HCT116 (cell line): ENCODE results near the gene FGB. TPM values are rescaled to one million over a fixed set of nuclear protein-coding genes. Genes with fewer than 3 reads are reported as not detected.

Experiments used
- ATAC-seq: fragments of 200-7000 bp; cut with Tn5 transposase; 2 replicates; pipeline ENCODE4 v1.9.1; 2020; ENCODE audit warnings: mild to moderate bottlenecking, moderate library complexity
- BruUV-seq: library from RNA; stranded (reverse); fragments of 400-500 nt; replicated peaks from 2 replicates; lab custom pipeline; 2021; lab: Mats Ljungman, UMichigan
- CTCF ChIA-PET: fragments of 300-600 bp; sonication (Branson Sonifier 250); formaldehyde crosslinking; loops from one replicate; lab custom pipeline; 2021; ENCODE audit warnings: antibody characterized with exemption; lab: Charles Lee
- POLR2A ChIA-PET: fragments of 300-600, 350-600 bp; sonication (Branson Sonifier 250); formaldehyde crosslinking; loops from one replicate; lab custom pipeline; 2021; ENCODE audit warnings: antibody characterized with exemption; lab: Charles Lee
- RAD21 ChIA-PET, 2 experiments: fragments of 300-600 bp; sonication (Branson Sonifier 250); formaldehyde crosslinking; loops; one replicate each; lab custom pipeline; 2023; ENCODE audit warnings: low total read pairs in 2 of 2; ENCODE audit not compliant: uncharacterized antibody in 2 of 2, unreplicated experiment in 2 of 2, low non-redundant PET in 1 of 2; lab: Charles Lee
- DNase-seq: peaks from one replicate; pipeline ENCODE4 v3.0.0-alpha.2; 2010; ENCODE audit warnings: low read depth, low spot score
- H2AFZ ChIP-seq: fragments of 200-600 bp; shearing (Covaris generic), sonication (generic); 2 replicates; pipeline ENCODE4 v1.6.1; 2017; ENCODE audit warnings: low read depth, mixed run types, mixed read lengths, antibody characterized with exemption, low read length; ENCODE audit not compliant: poor library complexity, severe bottlenecking
- H3K27ac ChIP-seq: 2 replicates; pipeline ENCODE4 v1.5.1; 2012; ENCODE audit warnings: low read depth, low read length
- H3K27me3 ChIP-seq: fragments of 200-600 bp; sonication (generic); 2 replicates; pipeline ENCODE4 v1.6.1; 2016; ENCODE audit warnings: mixed run types, low read length, mixed read lengths; ENCODE audit not compliant: insufficient read depth
- H3K36me3 ChIP-seq, 2 experiments: fragments of 200-500 bp in 1 of 2; fragments of 200-600 bp in 1 of 2; sonication (Bioruptor generic) in 1 of 2; sonication (generic) in 1 of 2; 2 replicates each; pipeline versions ENCODE4 v1.5.1 to v1.6.1; 2014 to 2016; ENCODE audit warnings: low read length in 2 of 2, inconsistent platforms in 1 of 2, mixed read lengths in 1 of 2, mixed run types in 1 of 2; ENCODE audit not compliant: insufficient read depth in 2 of 2, control insufficient read depth in 1 of 2
- H3K4me1 ChIP-seq, 2 experiments: fragments of 200-600 bp in 1 of 2; sonication (generic) in 1 of 2; 2 replicates each; pipeline versions ENCODE4 v1.5.1 to v1.6.1; 2012 to 2017; ENCODE audit warnings: low read length in 2 of 2, inconsistent platforms in 1 of 2, mild to moderate bottlenecking in 1 of 2, mixed read lengths in 1 of 2, mixed run types in 1 of 2, moderate library complexity in 1 of 2; ENCODE audit not compliant: insufficient read depth in 2 of 2, control insufficient read depth in 1 of 2
- H3K4me2 ChIP-seq: fragments of 200-600 bp; sonication (generic); 2 replicates; pipeline ENCODE4 v1.6.1; 2017; ENCODE audit warnings: mixed run types, low read length, mixed read lengths
- H3K4me3 ChIP-seq, 2 experiments: fragments of 200-600 bp in 1 of 2; sonication (generic) in 1 of 2; replicated peaks in 1 of 2; 2 replicates each; pipeline ENCODE4 v1.5.1; 2011 to 2016; ENCODE audit warnings: low read length in 2 of 2, control low read depth in 1 of 2, low read depth in 1 of 2, mild to moderate bottlenecking in 1 of 2, mixed read lengths in 1 of 2, mixed run types in 1 of 2
- H3K79me2 ChIP-seq: fragments of 200-600 bp; sonication (generic); 2 replicates; pipeline ENCODE4 v1.6.1; 2017; ENCODE audit warnings: mild to moderate bottlenecking, mixed run types, low read length, moderate library complexity, mixed read lengths; ENCODE audit not compliant: insufficient read depth
- H3K9ac ChIP-seq: fragments of 200-600 bp; sonication (generic); 2 replicates; pipeline ENCODE4 v1.6.1; 2016; ENCODE audit warnings: low read length, mixed read lengths
- H3K9me2 ChIP-seq: fragments of 200-600 bp; sonication (generic), shearing (Covaris generic); 2 replicates; pipeline ENCODE4 v1.6.1; 2017; ENCODE audit warnings: mixed run types, mild to moderate bottlenecking, moderate library complexity; ENCODE audit not compliant: insufficient read depth
- H3K9me3 ChIP-seq, 2 experiments: fragments of 200-500 bp in 1 of 2; fragments of 200-600 bp in 1 of 2; sonication (Bioruptor generic) in 1 of 2; sonication (generic) in 1 of 2; 2 replicates each; pipeline ENCODE4 v1.6.1; 2014 to 2017; ENCODE audit warnings: low read length in 2 of 2, mixed read lengths in 2 of 2, inconsistent platforms in 1 of 2, low read depth in 1 of 2, mild to moderate bottlenecking in 1 of 2, mixed run types in 1 of 2, moderate library complexity in 1 of 2; ENCODE audit not compliant: control insufficient read depth in 1 of 2, insufficient read depth in 1 of 2
- H4K20me1 ChIP-seq: fragments of 200-600 bp; sonication (generic), shearing (Covaris generic); 2 replicates; pipeline ENCODE4 v1.6.1; 2017; ENCODE audit warnings: mixed run types, mild to moderate bottlenecking, moderate library complexity; ENCODE audit not compliant: insufficient read depth
- ELF1 ChIP-seq: IDR thresholded peaks from 2 replicates; pipeline ENCODE4 v1.6.1; 2012; ENCODE audit warnings: low read depth, borderline replicate concordance
- EZH2 ChIP-seq: fragments of 200-600 bp; sonication (generic); IDR thresholded peaks from 2 replicates; pipeline ENCODE4 v1.6.1; 2017; ENCODE audit warnings: antibody characterized with exemption, mixed run types
- EZH2phosphoT487 ChIP-seq: fragments of 200-600 bp; IDR thresholded peaks from 2 replicates; pipeline ENCODE4 v1.6.1; 2018; ENCODE audit warnings: antibody characterized with exemption, borderline replicate concordance
- POLR2AphosphoS5 ChIP-seq: IDR thresholded peaks from 2 replicates; pipeline ENCODE4 v1.6.1; 2011; ENCODE audit warnings: mild to moderate bottlenecking, low read depth, low read length, moderate library complexity
- RAD21 ChIP-seq: IDR thresholded peaks from 2 replicates; pipeline ENCODE4 v1.6.1; 2012; ENCODE audit warnings: low read depth, mild to moderate bottlenecking
- SIN3A ChIP-seq: IDR thresholded peaks from 2 replicates; pipeline ENCODE4 v1.6.1; 2012; ENCODE audit warnings: low read depth
- TCF7L2 ChIP-seq: IDR thresholded peaks from 2 replicates; pipeline ENCODE4 v1.7.0; 2011; ENCODE audit warnings: borderline replicate concordance, inconsistent platforms; ENCODE audit not compliant: insufficient read depth, insufficient read length; ENCODE audit errors: extremely low read depth
- YY1 ChIP-seq: IDR thresholded peaks from 2 replicates; pipeline ENCODE4 v1.6.1; 2011; ENCODE audit warnings: low read length, low read depth, moderate library complexity, mild to moderate bottlenecking; ENCODE audit not compliant: insufficient replicate concordance; ENCODE audit errors: extremely low read depth
- intact Hi-C: fragments of 100-400 bp; cut with micrococcal nuclease; formaldehyde crosslinking; loops from 2 replicates; pipeline ENCODE4 v1.10.0; 2022
- total RNA-seq: library from RNA; stranded (reverse); gene quantifications from one replicate; pipeline ENCODE4 v1.2.1, GENCODE V29; 2021; ENCODE audit not compliant: unreplicated experiment
- TF ChIP-seq, protein P1 (sequence below), 3 experiments: fragments of 200-600 bp in 1 of 3; sonication (generic) in 1 of 3; IDR thresholded peaks in 2 of 3; conservative IDR thresholded peaks in 1 of 3; 2 replicates each; pipeline ENCODE4 v1.5.1; 2012 to 2017; ENCODE audit warnings: low read depth in 2 of 3, low read length in 2 of 3, antibody characterized with exemption in 1 of 3, borderline replicate concordance in 1 of 3, control low read depth in 1 of 3, mild to moderate bottlenecking in 1 of 3, mixed read lengths in 1 of 3, mixed run types in 1 of 3, moderate library complexity in 1 of 3; ENCODE audit not compliant: insufficient read depth in 1 of 3
- TF ChIP-seq, protein P2 (sequence below): IDR thresholded peaks from 2 replicates; pipeline ENCODE4 v1.6.1; 2011; ENCODE audit warnings: mild to moderate bottlenecking, low read length, moderate library complexity; ENCODE audit not compliant: insufficient replicate concordance; ENCODE audit errors: extremely low read depth

FGB gene
- total RNA-seq, 1 experiment from 2014 or later: 2.0 TPM

DNA sequence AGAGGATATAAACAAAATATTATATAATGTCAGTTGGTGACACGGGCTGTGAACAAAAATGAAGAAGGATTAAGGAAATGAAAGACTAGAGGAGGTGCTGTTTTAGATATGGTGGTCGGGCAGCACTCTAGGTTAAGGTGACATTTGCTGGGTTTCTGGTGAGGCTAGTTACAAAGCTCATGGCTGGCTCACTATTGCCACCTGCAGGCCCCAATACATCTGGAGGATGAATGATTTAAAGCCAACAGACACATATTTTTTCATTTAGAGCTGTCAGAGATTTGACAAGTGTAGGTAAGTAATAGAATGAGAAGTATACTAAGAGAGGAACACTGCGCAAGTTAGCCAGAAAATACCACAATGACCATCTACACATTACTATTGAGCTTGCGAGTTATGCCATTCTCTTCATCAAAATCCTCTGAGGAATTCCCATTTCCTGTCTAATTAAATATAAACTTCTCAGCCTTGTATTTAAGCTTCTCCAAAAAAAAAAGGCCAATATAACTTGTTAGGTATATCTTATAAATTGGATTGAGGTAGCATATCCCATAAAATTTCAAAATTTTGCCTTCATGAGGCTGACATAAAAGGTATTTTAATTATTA, 56.0 kb downstream of the FGB start:
- Histone ChIP-seq H3K27me3 (no peaks in the 10 kb centered on the region), H2AFZ (peak overlapping the region; percentile 79), H3K9me3 (no peaks in the 10 kb centered on the region), H4K20me1 (no peaks in the 10 kb centered on the region), H3K4me1 (peaks cover 0 to 3% of the 10 kb centered on the region in 2 experiments; a peak in 1 of 4 replicates), H3K9me2 (no peaks in the 10 kb centered on the region), H3K4me2 (no peak overlapping the region), H3K27ac (no peak overlapping the region), H3K79me2 (no peaks in the 10 kb centered on the region), H3K4me3 (no peak overlapping the region), H3K36me3 (no peaks in the 10 kb centered on the region), H3K9ac (no peak overlapping the region)
- ChIA-PET CTCF (interaction anchor here (0.7 to 9.5 kb wide), 32 partner anchors 8 to 833 kb away, joined by 3 to 175 read pairs (median 5); partner anchors contain the start of genes FGA, FGB and PLRG1), POLR2A (interaction anchor here (0.9 to 1.2 kb wide), 3 partner anchors 60 to 68 kb away, joined by 4 to 6 read pairs (median 4); partner anchors contain the start of gene PLRG1), RAD21 (interaction anchor here (1.0 to 2.5 kb wide), 5 partner anchors 59 to 69 kb away, joined by 3 to 16 read pairs (median 7); partner anchors contain the start of gene PLRG1 (in 1 of the 2))
- intact Hi-C loops: loop anchor here (1.0 to 10.0 kb wide), 3 partner anchors 60 to 844 kb away; no protein-coding TSS in a partner anchor
- ATAC-seq: peak; percentile 89
- BruUV-seq: no TSS peak
- DNase-seq: peak; percentile 51
- TF ChIP-seq EZH2 (no peak), RAD21 (peak; percentile 83)
- TF ChIP-seq, protein P1, sequence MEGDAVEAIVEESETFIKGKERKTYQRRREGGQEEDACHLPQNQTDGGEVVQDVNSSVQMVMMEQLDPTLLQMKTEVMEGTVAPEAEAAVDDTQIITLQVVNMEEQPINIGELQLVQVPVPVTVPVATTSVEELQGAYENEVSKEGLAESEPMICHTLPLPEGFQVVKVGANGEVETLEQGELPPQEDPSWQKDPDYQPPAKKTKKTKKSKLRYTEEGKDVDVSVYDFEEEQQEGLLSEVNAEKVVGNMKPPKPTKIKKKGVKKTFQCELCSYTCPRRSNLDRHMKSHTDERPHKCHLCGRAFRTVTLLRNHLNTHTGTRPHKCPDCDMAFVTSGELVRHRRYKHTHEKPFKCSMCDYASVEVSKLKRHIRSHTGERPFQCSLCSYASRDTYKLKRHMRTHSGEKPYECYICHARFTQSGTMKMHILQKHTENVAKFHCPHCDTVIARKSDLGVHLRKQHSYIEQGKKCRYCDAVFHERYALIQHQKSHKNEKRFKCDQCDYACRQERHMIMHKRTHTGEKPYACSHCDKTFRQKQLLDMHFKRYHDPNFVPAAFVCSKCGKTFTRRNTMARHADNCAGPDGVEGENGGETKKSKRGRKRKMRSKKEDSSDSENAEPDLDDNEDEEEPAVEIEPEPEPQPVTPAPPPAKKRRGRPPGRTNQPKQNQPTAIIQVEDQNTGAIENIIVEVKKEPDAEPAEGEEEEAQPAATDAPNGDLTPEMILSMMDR (IDR thresholded peaks at IDR 0.05 in 2 of 3, conservative IDR thresholded peaks at IDR 0.05 in 1 of 3; ENCODE audit: borderline replicate concordance in 1 of 3, insufficient read depth in 1 of 3, low read depth in 2 of 3, low read length in 2 of 3): peak; percentile 77 to 83 (median 81)

DNA sequence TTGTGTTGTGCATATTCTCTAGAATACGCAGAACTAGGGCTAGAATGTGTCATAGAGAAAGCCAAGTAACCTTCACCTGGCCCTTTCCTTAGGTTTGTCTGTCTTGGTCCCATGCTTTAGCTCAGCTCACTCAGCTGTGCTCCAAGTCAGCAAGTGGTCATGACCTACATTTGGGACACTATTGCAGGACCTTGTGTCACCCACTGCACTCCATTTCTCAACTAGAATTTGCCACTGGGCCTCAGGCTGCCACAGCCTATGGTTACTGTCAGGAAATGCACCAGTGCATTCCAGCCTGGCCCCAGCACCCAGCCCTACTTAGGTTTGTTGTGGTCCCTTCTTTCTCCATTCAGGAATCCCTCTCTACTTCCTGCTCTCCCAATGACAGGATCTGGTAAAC, 57.3 kb downstream of the FGB start:
- H3K4me2 ChIP-seq: no peak overlapping the region
- POLR2A ChIA-PET: no interaction called here
- BruUV-seq: no TSS peak
- H3K9me2 ChIP-seq: no peaks in the 10 kb centered on the region
- no peaks in the 10 kb centered on the region for H3K79me2 ChIP-seq
- RAD21 ChIA-PET: no interaction called here
- no peak overlapping the region for H3K4me3 ChIP-seq
- DNase-seq (no peak), ATAC-seq (no peak)
- H3K27me3 ChIP-seq: no peaks in the 10 kb centered on the region
- H3K9me3 ChIP-seq: no peaks in the 10 kb centered on the region
- H3K4me1 ChIP-seq: peaks cover 0 to 3% of the 10 kb centered on the region in 2 experiments; a peak in 1 of 4 replicates
- intact Hi-C loops: no loop called here
- no peak overlapping the region for H2AFZ ChIP-seq
- no peak overlapping the region for H3K27ac ChIP-seq
- H3K9ac ChIP-seq: no peak overlapping the region
- H3K36me3 ChIP-seq: no peaks in the 10 kb centered on the region
- CTCF ChIA-PET: interaction anchor here (3.8 to 9.5 kb wide), 2 partner anchors 60 to 69 kb away, joined by 119 to 175 read pairs; partner anchors contain the start of genes FGB and PLRG1
- TF ChIP-seq POLR2AphosphoS5: no peak
- TF ChIP-seq, protein P2, sequence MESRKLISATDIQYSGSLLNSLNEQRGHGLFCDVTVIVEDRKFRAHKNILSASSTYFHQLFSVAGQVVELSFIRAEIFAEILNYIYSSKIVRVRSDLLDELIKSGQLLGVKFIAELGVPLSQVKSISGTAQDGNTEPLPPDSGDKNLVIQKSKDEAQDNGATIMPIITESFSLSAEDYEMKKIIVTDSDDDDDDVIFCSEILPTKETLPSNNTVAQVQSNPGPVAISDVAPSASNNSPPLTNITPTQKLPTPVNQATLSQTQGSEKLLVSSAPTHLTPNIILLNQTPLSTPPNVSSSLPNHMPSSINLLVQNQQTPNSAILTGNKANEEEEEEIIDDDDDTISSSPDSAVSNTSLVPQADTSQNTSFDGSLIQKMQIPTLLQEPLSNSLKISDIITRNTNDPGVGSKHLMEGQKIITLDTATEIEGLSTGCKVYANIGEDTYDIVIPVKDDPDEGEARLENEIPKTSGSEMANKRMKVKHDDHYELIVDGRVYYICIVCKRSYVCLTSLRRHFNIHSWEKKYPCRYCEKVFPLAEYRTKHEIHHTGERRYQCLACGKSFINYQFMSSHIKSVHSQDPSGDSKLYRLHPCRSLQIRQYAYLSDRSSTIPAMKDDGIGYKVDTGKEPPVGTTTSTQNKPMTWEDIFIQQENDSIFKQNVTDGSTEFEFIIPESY: no peak
- no peak for TF ChIP-seq TCF7L2
- no peak for TF ChIP-seq RAD21
- no peak for TF ChIP-seq YY1
- TF ChIP-seq SIN3A: no peak
- no peak for TF ChIP-seq ELF1
- TF ChIP-seq EZH2phosphoT487: no peak
- no peaks in the 10 kb centered on the region for H4K20me1 ChIP-seq
